K562 (cell line): Measurements from ENCODE around the gene RNF2. TPM values are rescaled to one million over a fixed set of nuclear protein-coding genes. Genes with fewer than 3 reads are reported as not detected.
A peak's percentile ranks its signal among the peaks of the same experiment; 100 is the strongest.

Experiments
- BHLHE40 ChIP-seq: IDR thresholded peaks from 2 replicates; pipeline ENCODE4 v1.6.1; 2011; ENCODE audit warnings: low read length, improper control_type of control experiment
- CEBPG ChIP-seq, 3 experiments: fragments of 200-800 bp in 1 of 3; sonication (Bioruptor generic) in 1 of 3; sonication (generic) in 1 of 3; formaldehyde crosslinking in 1 of 3; IDR thresholded peaks in 2 of 3; conservative IDR thresholded peaks in 1 of 3; 2 replicates each; pipeline versions ENCODE4 v1.6.1 to v1.8.0; 2016 to 2022; ENCODE audit warnings: missing compliant biosample characterization in 2 of 3, missing genetic modification characterization in 2 of 3, mild to moderate bottlenecking in 1 of 3, missing genetic modification reagents in 1 of 3
- DDX20 ChIP-seq: fragments of 450-650 bp; IDR thresholded peaks from 2 replicates; pipeline ENCODE4 v1.6.1; 2016; ENCODE audit warnings: missing genetic modification characterization, low read depth, mild to moderate bottlenecking, missing compliant biosample characterization, moderate library complexity
- DIDO1 ChIP-seq: fragments of 450-650 bp; IDR thresholded peaks from 2 replicates; pipeline ENCODE4 v1.6.1; 2016; ENCODE audit warnings: low read depth, missing biosample characterization, missing genetic modification characterization
- HMGN3 ChIP-seq: IDR thresholded peaks from 2 replicates; pipeline ENCODE4 v1.6.1; 2011; ENCODE audit warnings: borderline replicate concordance, low read depth, mild to moderate bottlenecking, mixed read lengths, low read length; ENCODE audit not compliant: insufficient read length; ENCODE audit errors: extremely low read depth
- KAT8 ChIP-seq: fragments of 450-650 bp; IDR thresholded peaks from 2 replicates; pipeline ENCODE4 v1.6.1; 2016; ENCODE audit warnings: low read depth, mild to moderate bottlenecking
- NEUROD1 ChIP-seq: fragments of 150-350 bp; IDR thresholded peaks from 2 replicates; pipeline ENCODE4 v1.6.1; 2014; ENCODE audit warnings: borderline replicate concordance, low read length, low read depth; ENCODE audit not compliant: partially characterized antibody
- PCBP2 ChIP-seq: fragments of 200-400 bp; formaldehyde crosslinking; IDR thresholded peaks from 2 replicates; pipeline ENCODE4 v1.6.1; 2018; ENCODE audit warnings: low read length, low read depth, mild to moderate bottlenecking, moderate library complexity; ENCODE audit not compliant: poor library complexity, severe bottlenecking
- RBM25 ChIP-seq: fragments of 200-400 bp; formaldehyde crosslinking; IDR thresholded peaks from 2 replicates; pipeline ENCODE4 v1.6.1; 2018; ENCODE audit warnings: low read length, low read depth, moderate library complexity; ENCODE audit not compliant: severe bottlenecking
- SMAD4 ChIP-seq: fragments of 250-450 bp; sonication (Bioruptor Pico); conservative IDR thresholded peaks from 2 replicates; pipeline ENCODE4 v1.8.0; 2021; ENCODE audit warnings: inconsistent platforms, mild to moderate bottlenecking, moderate library complexity
- SMARCA4 ChIP-seq: fragments of 450-650 bp; IDR thresholded peaks from 2 replicates; pipeline ENCODE4 v1.6.1; 2016
- TCF7 ChIP-seq: sonication (generic); IDR thresholded peaks from 2 replicates; pipeline ENCODE4 v1.6.1; 2016; ENCODE audit warnings: antibody characterized with exemption, borderline replicate concordance
- TRIM24 ChIP-seq, 2 experiments: fragments of 450-650 bp; IDR thresholded peaks; 2 replicates each; pipeline ENCODE4 v1.6.1; 2016
- U2AF1 ChIP-seq: fragments of 200-400 bp; formaldehyde crosslinking; optimal IDR thresholded peaks from 2 replicates; pipeline ENCODE3; 2017; ENCODE audit warnings: mild to moderate bottlenecking, low read depth, low read length, moderate library complexity
- ZEB2 ChIP-seq: fragments of 450-650 bp; IDR thresholded peaks from 2 replicates; pipeline ENCODE4 v1.6.1; 2016
- ZFP1 ChIP-seq: fragments of 450-650 bp; formaldehyde crosslinking; IDR thresholded peaks from 2 replicates; pipeline ENCODE4 v1.4.0; 2020; ENCODE audit warnings: mild to moderate bottlenecking, mixed read lengths
- ZFPM2 ChIP-seq: fragments of 250-450 bp; sonication (Bioruptor Pico); IDR thresholded peaks from 2 replicates; pipeline ENCODE4 v1.5.1; 2022; ENCODE audit warnings: mild to moderate bottlenecking
- ZNF696 ChIP-seq: fragments of 250-450 bp; sonication (Bioruptor Pico); conservative IDR thresholded peaks from 2 replicates; pipeline ENCODE4 v1.4.0; 2020; ENCODE audit warnings: mild to moderate bottlenecking, moderate library complexity
- ZSCAN29 ChIP-seq: fragments of 450-650 bp; IDR thresholded peaks from 2 replicates; pipeline ENCODE4 v1.6.1; 2017
- polyA plus RNA-seq, 8 experiments: library from polyadenylated mRNA; depleted of rRNA in 4 of 8; stranded (reverse) in 5 of 8; unstranded in 3 of 8; fragments of >200 nt; fragmentation: Nextera tagmentation in 2 of 8; fragmentation: Illumina TruSeq in 1 of 8; extraction: Ambion mirVana in 2 of 8; extraction: Trizol in 1 of 8; gene quantifications; 2 replicates each; pipeline versions ENCODE4 v1.2.1 to v1.2.3, GENCODE V29; 2011 to 2014; ENCODE audit warnings: inconsistent platforms in 1 of 8, missing spikeins in 1 of 8
- total RNA-seq, 7 experiments: library from RNA; depleted of rRNA in 6 of 7; stranded (reverse); fragments of >200 nt in 6 of 7; fragmentation: Illumina TruSeq in 2 of 7; extraction: Trizol in 2 of 7; gene quantifications; 2 replicates each; pipeline versions ENCODE4 v1.2.1 to v1.2.3, GENCODE V29; 2011 to 2021; ENCODE audit warnings: low replicate concordance in 1 of 7
- TF ChIP-seq, protein P1 (sequence below): fragments of 450-650 bp; formaldehyde crosslinking; conservative IDR thresholded peaks from 2 replicates; pipeline ENCODE4 v1.4.0; 2022; ENCODE audit warnings: mild to moderate bottlenecking, missing genetic modification characterization
- TF ChIP-seq, protein P2 (sequence below), 2 experiments: fragments of 150-350 bp in 1 of 2; IDR thresholded peaks; 2 replicates each; pipeline ENCODE4 v1.6.1; 2012 to 2016; ENCODE audit warnings: low read depth in 2 of 2, low read length in 2 of 2, mild to moderate bottlenecking in 1 of 2, moderate library complexity in 1 of 2
- TF ChIP-seq, protein P3 (sequence below): sonication (generic); formaldehyde crosslinking; IDR thresholded peaks from 2 replicates; pipeline ENCODE4 v1.8.0; 2022; ENCODE audit warnings: mild to moderate bottlenecking, missing genetic modification reagents
- TF ChIP-seq, protein P4 (sequence below): fragments of 250-450 bp; sonication (Bioruptor Pico); IDR thresholded peaks from 2 replicates; pipeline ENCODE4 v1.5.0; 2021

Gene RNF2
- total and polyA plus RNA-seq, 9 of the 15 experiments (the other 6 are each of a cell fraction or from before 2014, with no cell fraction given): 7.1 to 66.5 (median 32.9) TPM

DNA sequence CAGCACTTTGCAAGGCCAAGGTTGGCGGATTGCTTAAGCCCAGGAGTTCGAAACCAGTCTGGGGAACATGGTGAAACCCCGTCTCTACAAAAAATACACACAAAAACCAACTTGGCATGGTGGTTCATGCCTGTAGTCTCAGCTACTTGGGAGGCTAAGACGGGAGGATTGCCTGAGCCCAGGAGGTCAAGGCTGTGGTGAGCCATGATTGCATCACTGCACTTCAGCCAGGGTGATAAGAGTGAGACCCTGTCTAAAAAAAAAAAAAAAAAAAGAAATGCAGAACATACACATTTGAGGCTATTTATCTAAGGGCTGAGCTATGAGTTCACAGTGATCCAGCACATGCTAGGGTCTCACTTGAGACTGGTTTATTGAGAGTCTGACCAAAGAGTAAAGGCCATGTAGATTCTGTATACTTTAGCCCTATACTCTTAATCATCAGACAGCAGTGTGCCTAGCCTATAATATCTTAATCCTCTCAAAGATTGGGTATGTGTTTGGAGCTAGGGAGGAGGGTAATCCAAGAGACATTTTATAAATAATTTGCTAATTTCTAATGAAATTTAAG, 23.9 kb downstream of the RNF2 start (continued):
- TF ChIP-seq, protein P1, sequence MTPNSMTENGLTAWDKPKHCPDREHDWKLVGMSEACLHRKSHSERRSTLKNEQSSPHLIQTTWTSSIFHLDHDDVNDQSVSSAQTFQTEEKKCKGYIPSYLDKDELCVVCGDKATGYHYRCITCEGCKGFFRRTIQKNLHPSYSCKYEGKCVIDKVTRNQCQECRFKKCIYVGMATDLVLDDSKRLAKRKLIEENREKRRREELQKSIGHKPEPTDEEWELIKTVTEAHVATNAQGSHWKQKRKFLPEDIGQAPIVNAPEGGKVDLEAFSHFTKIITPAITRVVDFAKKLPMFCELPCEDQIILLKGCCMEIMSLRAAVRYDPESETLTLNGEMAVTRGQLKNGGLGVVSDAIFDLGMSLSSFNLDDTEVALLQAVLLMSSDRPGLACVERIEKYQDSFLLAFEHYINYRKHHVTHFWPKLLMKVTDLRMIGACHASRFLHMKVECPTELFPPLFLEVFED (CRISPR knock-in tag): no peak
- peak; percentile 24; the same call in 1 of the 2 replicates for TF ChIP-seq SMARCA4
- TF ChIP-seq TRIM24 (IDR thresholded peaks at IDR 0.05): peak; percentile 45 to 57; a peak in 2 of 4 replicates
- no peak for TF ChIP-seq HMGN3
- no peak for TF ChIP-seq NEUROD1
- TF ChIP-seq, protein P2, sequence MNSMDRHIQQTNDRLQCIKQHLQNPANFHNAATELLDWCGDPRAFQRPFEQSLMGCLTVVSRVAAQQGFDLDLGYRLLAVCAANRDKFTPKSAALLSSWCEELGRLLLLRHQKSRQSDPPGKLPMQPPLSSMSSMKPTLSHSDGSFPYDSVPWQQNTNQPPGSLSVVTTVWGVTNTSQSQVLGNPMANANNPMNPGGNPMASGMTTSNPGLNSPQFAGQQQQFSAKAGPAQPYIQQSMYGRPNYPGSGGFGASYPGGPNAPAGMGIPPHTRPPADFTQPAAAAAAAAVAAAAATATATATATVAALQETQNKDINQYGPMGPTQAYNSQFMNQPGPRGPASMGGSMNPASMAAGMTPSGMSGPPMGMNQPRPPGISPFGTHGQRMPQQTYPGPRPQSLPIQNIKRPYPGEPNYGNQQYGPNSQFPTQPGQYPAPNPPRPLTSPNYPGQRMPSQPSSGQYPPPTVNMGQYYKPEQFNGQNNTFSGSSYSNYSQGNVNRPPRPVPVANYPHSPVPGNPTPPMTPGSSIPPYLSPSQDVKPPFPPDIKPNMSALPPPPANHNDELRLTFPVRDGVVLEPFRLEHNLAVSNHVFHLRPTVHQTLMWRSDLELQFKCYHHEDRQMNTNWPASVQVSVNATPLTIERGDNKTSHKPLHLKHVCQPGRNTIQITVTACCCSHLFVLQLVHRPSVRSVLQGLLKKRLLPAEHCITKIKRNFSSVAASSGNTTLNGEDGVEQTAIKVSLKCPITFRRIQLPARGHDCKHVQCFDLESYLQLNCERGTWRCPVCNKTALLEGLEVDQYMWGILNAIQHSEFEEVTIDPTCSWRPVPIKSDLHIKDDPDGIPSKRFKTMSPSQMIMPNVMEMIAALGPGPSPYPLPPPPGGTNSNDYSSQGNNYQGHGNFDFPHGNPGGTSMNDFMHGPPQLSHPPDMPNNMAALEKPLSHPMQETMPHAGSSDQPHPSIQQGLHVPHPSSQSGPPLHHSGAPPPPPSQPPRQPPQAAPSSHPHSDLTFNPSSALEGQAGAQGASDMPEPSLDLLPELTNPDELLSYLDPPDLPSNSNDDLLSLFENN (IDR thresholded peaks at IDR 0.05; ENCODE audit: low read depth in 2 of 2, low read length in 2 of 2): no peak
- TF ChIP-seq, protein P3, sequence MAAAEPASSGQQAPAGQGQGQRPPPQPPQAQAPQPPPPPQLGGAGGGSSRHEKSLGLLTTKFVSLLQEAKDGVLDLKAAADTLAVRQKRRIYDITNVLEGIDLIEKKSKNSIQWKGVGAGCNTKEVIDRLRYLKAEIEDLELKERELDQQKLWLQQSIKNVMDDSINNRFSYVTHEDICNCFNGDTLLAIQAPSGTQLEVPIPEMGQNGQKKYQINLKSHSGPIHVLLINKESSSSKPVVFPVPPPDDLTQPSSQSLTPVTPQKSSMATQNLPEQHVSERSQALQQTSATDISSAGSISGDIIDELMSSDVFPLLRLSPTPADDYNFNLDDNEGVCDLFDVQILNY: no peak
- no peak for TF ChIP-seq KAT8
- 0 out of 2 replicates have a peak, but pooled peaks have one; percentile 31 for TF ChIP-seq SMAD4 (CRISPR knock-in tag)
- no peak for TF ChIP-seq TCF7
- TF ChIP-seq RBM25: peak; percentile 5
- TF ChIP-seq BHLHE40: no peak
- TF ChIP-seq, protein P4, sequence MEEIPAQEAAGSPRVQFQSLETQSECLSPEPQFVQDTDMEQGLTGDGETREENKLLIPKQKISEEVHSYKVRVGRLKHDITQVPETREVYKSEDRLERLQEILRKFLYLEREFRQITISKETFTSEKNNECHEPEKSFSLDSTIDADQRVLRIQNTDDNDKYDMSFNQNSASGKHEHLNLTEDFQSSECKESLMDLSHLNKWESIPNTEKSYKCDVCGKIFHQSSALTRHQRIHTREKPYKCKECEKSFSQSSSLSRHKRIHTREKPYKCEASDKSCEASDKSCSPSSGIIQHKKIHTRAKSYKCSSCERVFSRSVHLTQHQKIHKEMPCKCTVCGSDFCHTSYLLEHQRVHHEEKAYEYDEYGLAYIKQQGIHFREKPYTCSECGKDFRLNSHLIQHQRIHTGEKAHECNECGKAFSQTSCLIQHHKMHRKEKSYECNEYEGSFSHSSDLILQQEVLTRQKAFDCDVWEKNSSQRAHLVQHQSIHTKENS (CRISPR knock-in tag): no peak
- no peak for TF ChIP-seq ZFP1 (CRISPR knock-in tag)
- TF ChIP-seq ZNF696 (CRISPR knock-in tag): no peak
- TF ChIP-seq DIDO1 (tag): no peak
- TF ChIP-seq PCBP2: no peak
- TF ChIP-seq ZSCAN29: no peak
- no peak for TF ChIP-seq ZFPM2 (CRISPR knock-in tag)
- TF ChIP-seq U2AF1: no peak
- TF ChIP-seq CEBPG (CRISPR knock-in tag; IDR thresholded peaks at IDR 0.05): peak; percentile 88
- peak; percentile 56 to 90 for TF ChIP-seq CEBPG (tag; conservative IDR thresholded peaks at IDR 0.05 in 1 of 2, IDR thresholded peaks at IDR 0.05 in 1 of 2)
- TF ChIP-seq DDX20 (tag): no peak
- no peak for TF ChIP-seq ZEB2
